H1 (cell line): ENCODE data around the gene CCDC124. TPM values are rescaled to one million over a fixed set of nuclear protein-coding genes. Genes with fewer than 3 reads are reported as not detected.

ENCODE experiments used
- CTCF ChIA-PET: fragments of 300-600 bp; sonication (Branson Sonifier 250); formaldehyde crosslinking; loops from one replicate; lab custom pipeline; 2021; ENCODE audit not compliant: partially characterized antibody; lab: Charles Lee
- POLR2A ChIA-PET: fragments of 300-600 bp; sonication (Branson Sonifier 250); formaldehyde crosslinking; loops from one replicate; lab custom pipeline; 2021; ENCODE audit warnings: inconsistent platforms; ENCODE audit not compliant: partially characterized antibody; lab: Charles Lee
- DNase-seq, 2 experiments: peaks; one replicate each; pipeline versions ENCODE4 v3.0.0 to v3.0.0-alpha.2; 2010 to 2022; ENCODE audit warnings: low spot score in 2 of 2, low read depth in 1 of 2, mixed read lengths in 1 of 2
- FAIRE-seq: peaks from 2 replicates; lab custom pipeline; 2011; peaks lifted over from hg19 to GRCh38; lab: Jason Lieb, UNC
- H2AFZ ChIP-seq: 2 replicates; pipeline ENCODE4 v1.8.1; 2012; ENCODE audit warnings: low read length, inconsistent platforms
- H2AK5ac ChIP-seq: 2 replicates; pipeline ENCODE4 v1.6.1; 2013; ENCODE audit warnings: low read depth, low read length
- H2BK120ac ChIP-seq: replicated peaks from 2 replicates; pipeline ENCODE3; 2013; ENCODE audit warnings: low read depth, low read length, inconsistent platforms
- H2BK12ac ChIP-seq: 2 replicates; pipeline ENCODE4 v1.6.1; 2013; ENCODE audit warnings: low read depth, low read length
- H2BK15ac ChIP-seq: 2 replicates; pipeline ENCODE4 v1.6.1; 2013; ENCODE audit warnings: low read length
- H2BK20ac ChIP-seq: 2 replicates; pipeline ENCODE4 v1.6.1; 2013; ENCODE audit warnings: low read length
- H2BK5ac ChIP-seq: 2 replicates; pipeline ENCODE4 v1.6.1; 2013; ENCODE audit warnings: low read depth, low read length
- H3K14ac ChIP-seq: 2 replicates; pipeline ENCODE4 v1.6.1; 2013; ENCODE audit warnings: inconsistent platforms; ENCODE audit not compliant: insufficient read length
- H3K18ac ChIP-seq: 2 replicates; pipeline ENCODE4 v1.6.1; 2013; ENCODE audit warnings: low read length; ENCODE audit errors: extremely low read depth
- H3K23ac ChIP-seq: 2 replicates; pipeline ENCODE4 v1.6.1; 2013; ENCODE audit warnings: inconsistent platforms; ENCODE audit not compliant: insufficient read length
- H3K23me2 ChIP-seq: 2 replicates; pipeline ENCODE4 v1.6.1; 2013; ENCODE audit warnings: low read depth, low read length
- H3K27ac ChIP-seq: 2 replicates; pipeline ENCODE4 v1.6.1; 2011; ENCODE audit warnings: low read depth, low read length, inconsistent platforms
- H3K27me3 ChIP-seq, 4 experiments: replicated peaks in 1 of 4; 1 replicate in 1 of 4; 2 replicates in 3 of 4; pipeline versions ENCODE4 v1.6.1 to v1.8.1; 2011 to 2013; ENCODE audit warnings: low read length in 3 of 4, mild to moderate bottlenecking in 3 of 4, inconsistent platforms in 2 of 4, mixed read lengths in 2 of 4, moderate library complexity in 1 of 4; ENCODE audit not compliant: control insufficient read depth in 3 of 4, insufficient read depth in 3 of 4; ENCODE audit errors: extremely low read depth in 1 of 4
- H3K36me3 ChIP-seq, 4 experiments: 2 replicates each; pipeline versions ENCODE4 v1.6.1 to v1.8.1; 2011 to 2013; ENCODE audit warnings: mild to moderate bottlenecking in 4 of 4, low read length in 3 of 4, moderate library complexity in 2 of 4, control low read depth in 1 of 4, inconsistent platforms in 1 of 4; ENCODE audit not compliant: insufficient read depth in 4 of 4, control insufficient read depth in 2 of 4
- H3K4ac ChIP-seq: replicated peaks from 2 replicates; pipeline ENCODE3; 2013; ENCODE audit warnings: low read length, low read depth, mixed read lengths, inconsistent platforms; ENCODE audit not compliant: insufficient read length
- H3K4me1 ChIP-seq, 4 experiments: replicated peaks in 1 of 4; 1 replicate in 1 of 4; 2 replicates in 3 of 4; pipeline versions ENCODE4 v1.6.1 to v1.8.1; 2011 to 2013; ENCODE audit warnings: low read length in 3 of 4, inconsistent platforms in 2 of 4, mixed read lengths in 1 of 4; ENCODE audit not compliant: insufficient read depth in 4 of 4, control insufficient read depth in 3 of 4
- H3K4me2 ChIP-seq, 2 experiments: 2 replicates each; pipeline versions ENCODE4 v1.6.1 to v1.8.1; 2011 to 2013; ENCODE audit warnings: low read depth in 2 of 2, low read length in 2 of 2, control low read depth in 1 of 2, inconsistent platforms in 1 of 2, mild to moderate bottlenecking in 1 of 2; ENCODE audit not compliant: insufficient read depth in 1 of 2
- H3K4me3 ChIP-seq, 4 experiments: fragments of 200-600, 300-600 bp in 1 of 4; sonication (generic), shearing (Covaris generic), sonication (Bioruptor Twin) in 1 of 4; 2 replicates each; pipeline versions ENCODE4 v1.5.1 to v1.8.1; 2011 to 2016; ENCODE audit warnings: low read length in 4 of 4, low read depth in 3 of 4, control low read depth in 2 of 4, inconsistent platforms in 2 of 4, mild to moderate bottlenecking in 2 of 4, mixed read lengths in 1 of 4, moderate library complexity in 1 of 4; ENCODE audit not compliant: insufficient read depth in 2 of 4; ENCODE audit errors: extremely low read depth in 1 of 4
- H3K56ac ChIP-seq: replicated peaks from 2 replicates; pipeline ENCODE3; 2013; ENCODE audit warnings: low read depth, mild to moderate bottlenecking, mixed read lengths, low read length, inconsistent platforms; ENCODE audit not compliant: insufficient read length
- H3K79me1 ChIP-seq: 2 replicates; pipeline ENCODE4 v1.6.1; 2013; ENCODE audit warnings: low read depth, low read length, control low read depth
- H3K79me2 ChIP-seq, 2 experiments: 2 replicates each; pipeline versions ENCODE4 v1.6.1 to v1.8.1; 2012 to 2013; ENCODE audit warnings: low read length in 2 of 2, mild to moderate bottlenecking in 2 of 2, inconsistent platforms in 1 of 2; ENCODE audit not compliant: insufficient read depth in 2 of 2, control insufficient read depth in 1 of 2
- H3K9ac ChIP-seq, 4 experiments: replicated peaks in 1 of 4; 1 replicate in 1 of 4; 2 replicates in 3 of 4; pipeline versions ENCODE4 v1.6.1 to v1.8.1; 2011 to 2013; ENCODE audit warnings: low read depth in 3 of 4, low read length in 3 of 4, control low read depth in 2 of 4, mild to moderate bottlenecking in 2 of 4, moderate library complexity in 2 of 4, inconsistent platforms in 1 of 4; ENCODE audit errors: extremely low read depth in 1 of 4
- H3K9me3 ChIP-seq, 2 experiments: 2 replicates each; pipeline versions ENCODE4 v1.6.1 to v1.8.1; 2012 to 2013; ENCODE audit warnings: mild to moderate bottlenecking in 2 of 2, moderate library complexity in 2 of 2, control low read depth in 1 of 2, inconsistent platforms in 1 of 2, low read depth in 1 of 2, low read length in 1 of 2, mixed read lengths in 1 of 2; ENCODE audit not compliant: insufficient read depth in 2 of 2
- H4K20me1 ChIP-seq, 2 experiments: replicated peaks in 1 of 2; 2 replicates each; pipeline versions ENCODE3 to v1.8.1; 2011 to 2013; ENCODE audit warnings: inconsistent platforms in 2 of 2, low read length in 2 of 2, mild to moderate bottlenecking in 1 of 2; ENCODE audit not compliant: insufficient read depth in 2 of 2, control insufficient read depth in 1 of 2
- H4K5ac ChIP-seq: 2 replicates; pipeline ENCODE4 v1.6.1; 2013; ENCODE audit warnings: low read length, low read depth, mixed read lengths, inconsistent platforms; ENCODE audit not compliant: insufficient read length
- H4K8ac ChIP-seq: 2 replicates; pipeline ENCODE4 v1.8.0; 2013; ENCODE audit warnings: mild to moderate bottlenecking, moderate library complexity, low read length, inconsistent platforms; ENCODE audit not compliant: insufficient read depth; ENCODE audit errors: extremely low read depth
- H4K91ac ChIP-seq: replicated peaks from 2 replicates; pipeline ENCODE3; 2013; ENCODE audit warnings: low read length, mixed read lengths, inconsistent platforms; ENCODE audit not compliant: insufficient read length
- CBX5 ChIP-seq: fragments of 300-800, 300-1000 bp; sonication (generic); IDR thresholded peaks from 2 replicates; pipeline ENCODE4 v1.7.1; 2016; ENCODE audit warnings: antibody characterized with exemption, low read length, low read depth
- EGR1 ChIP-seq: IDR thresholded peaks from 2 replicates; pipeline ENCODE4 v1.6.1; 2011; ENCODE audit warnings: low read depth, low read length, borderline replicate concordance
- RNF2 ChIP-seq: fragments of 200-900, 300-1000 bp; sonication (generic); IDR thresholded peaks from 2 replicates; pipeline ENCODE4 v1.7.1; 2016; ENCODE audit warnings: borderline replicate concordance, low read depth, mild to moderate bottlenecking, antibody characterized with exemption, low read length; ENCODE audit not compliant: poor library complexity, severe bottlenecking; ENCODE audit errors: missing control alignments
- TCF12 ChIP-seq: IDR thresholded peaks from 2 replicates; pipeline ENCODE4 v1.6.1; 2011; ENCODE audit warnings: low read depth, mild to moderate bottlenecking, low read length
- WGBS, 2 experiments: shearing (Covaris generic) in 1 of 2; methylation state at CpG; one replicate each; pipeline versions ENCODE4 v1.1.6 to v1.1.7; 2013 to 2015; ENCODE audit warnings: low lambda C conversion rate in 2 of 2, mixed read lengths in 2 of 2, inconsistent platforms in 1 of 2, low coverage in 1 of 2, missing lambda C conversion rate in 1 of 2; ENCODE audit not compliant: insufficient replicate concordance in 2 of 2, insufficient coverage in 1 of 2, insufficient read length in 1 of 2; ENCODE audit errors: extremely low coverage in 1 of 2, missing lambda C conversion rate in 1 of 2; 5-methylcytosine and 5-hydroxymethylcytosine counted together
- polyA plus RNA-seq, 7 experiments: library from polyadenylated mRNA; depleted of rRNA in 3 of 7; stranded (reverse) in 5 of 7; unstranded in 2 of 7; fragments of >200 nt in 5 of 7; fragments of 200-250 nt in 2 of 7; gene quantifications; 1 replicate in 5 of 7; 2 replicates in 1 of 7; 4 replicates in 1 of 7; pipeline versions ENCODE4 v1.2.1 to v1.2.3, GENCODE V29; 2011 to 2013; ENCODE audit warnings: missing spikeins in 2 of 7, mixed read lengths in 2 of 7
- total RNA-seq: library from RNA; stranded (reverse); fragmentation: NEBNext Ultra II Directional; extraction: Animal tissue kit (Norgen Biotek cat#: 25700); gene quantifications from 2 replicates; pipeline ENCODE4 v1.2.1, GENCODE V29; 2021

CCDC124 gene
- total and polyA plus RNA-seq, 2 of the 8 experiments (the other 6 are each of a cell fraction or from before 2014, with no cell fraction given), result 95.2 to 103 TPM

- Histone ChIP-seq H4K20me1 (peaks cover 0 to 3% of the 10 kb centered on the region in 2 experiments), H2BK120ac (no peak overlapping the region), H3K79me1 (no peaks in the 10 kb centered on the region), H3K23me2 (peaks cover 26% of the 10 kb centered on the region), H2AK5ac (no peak overlapping the region), H3K4ac (no peak overlapping the region), H3K9ac (no peak overlapping the region), H3K27ac (no peak overlapping the region), H3K18ac (no peak overlapping the region; the same call in 1 of the 2 replicates), H3K36me3 (no peaks in the 10 kb centered on the region), H2BK5ac (no peak overlapping the region), H2BK20ac (peak overlapping the region; percentile 75; the same call in 1 of the 2 replicates), H3K27me3 (peaks cover 19 to 55% (median 52%) of the 10 kb centered on the region in 4 experiments), H3K56ac (no peak overlapping the region), H4K8ac (no peak overlapping the region), H3K4me3 (peak overlapping the region in 1 of 4 experiments; percentile 73; a peak in 2 of 8 replicates), H3K23ac (no peak overlapping the region), H4K91ac (no peak overlapping the region), H4K5ac (no peak overlapping the region), H3K4me2 (peak overlapping the region; percentile 88 to 94; a peak in 3 of 4 replicates), H2BK15ac (no peak overlapping the region), H2BK12ac (no peak overlapping the region), H3K9me3 (no peaks in the 10 kb centered on the region), H2AFZ (no peak overlapping the region), H3K4me1 (peaks cover 0 to 39% (median 21%) of the 10 kb centered on the region in 4 experiments; a peak in 6 of 7 replicates), H3K79me2 (no peaks in the 10 kb centered on the region), H3K14ac (no peak overlapping the region)
- CTCF ChIA-PET, result interaction anchor here (0.6 to 21.5 kb wide), 9 partner anchors 10 to 433 kb away, joined by 3 to 271 read pairs (median 6); partner anchors contain the start of genes GDF15 and KCNN1
- FAIRE-seq (no peak), DNase-seq (no peak)
- TF ChIP-seq RNF2 (no peak), EGR1 (no peak), CBX5 (no peak), TCF12 (no peak)
- WGBS, 2 experiments, result 74% methylated on average over 7 of the region's 7 CpGs; no CpG with 5 or more reads in 1 of the 2 experiments
- POLR2A ChIA-PET, result interaction anchor here (1.1 to 4.1 kb wide), 8 partner anchors 9 to 94 kb away, joined by 3 to 21 read pairs (median 5); partner anchors contain the start of genes CCDC124 and RPL18A
Observed at GRCh38 chr19:17953316-17953801, 20.5 kb downstream of the CCDC124 start.
